ENCODE data around the gene MTUS2.

DNA sequence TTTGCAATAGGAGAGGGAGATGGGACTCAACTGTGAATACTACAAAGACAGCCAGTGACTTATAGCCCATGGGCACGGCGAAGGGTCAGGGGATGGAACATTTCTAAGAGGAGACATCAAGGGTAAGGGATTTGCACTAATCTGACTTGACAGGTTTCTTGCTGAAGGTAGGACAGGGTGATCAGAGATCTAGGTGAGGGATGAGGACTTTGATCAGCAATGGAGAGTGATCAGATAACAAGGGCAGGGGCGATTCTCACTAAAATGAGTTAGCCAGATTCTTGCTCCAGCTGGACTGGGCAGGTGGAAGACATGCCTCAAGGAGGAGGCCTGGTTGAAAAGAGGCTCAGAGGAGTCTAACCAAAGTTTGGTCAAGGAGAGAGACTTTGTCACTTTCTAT, 566.1 kb downstream of the MTUS2 start:
- TF ChIP-seq, protein P1, sequence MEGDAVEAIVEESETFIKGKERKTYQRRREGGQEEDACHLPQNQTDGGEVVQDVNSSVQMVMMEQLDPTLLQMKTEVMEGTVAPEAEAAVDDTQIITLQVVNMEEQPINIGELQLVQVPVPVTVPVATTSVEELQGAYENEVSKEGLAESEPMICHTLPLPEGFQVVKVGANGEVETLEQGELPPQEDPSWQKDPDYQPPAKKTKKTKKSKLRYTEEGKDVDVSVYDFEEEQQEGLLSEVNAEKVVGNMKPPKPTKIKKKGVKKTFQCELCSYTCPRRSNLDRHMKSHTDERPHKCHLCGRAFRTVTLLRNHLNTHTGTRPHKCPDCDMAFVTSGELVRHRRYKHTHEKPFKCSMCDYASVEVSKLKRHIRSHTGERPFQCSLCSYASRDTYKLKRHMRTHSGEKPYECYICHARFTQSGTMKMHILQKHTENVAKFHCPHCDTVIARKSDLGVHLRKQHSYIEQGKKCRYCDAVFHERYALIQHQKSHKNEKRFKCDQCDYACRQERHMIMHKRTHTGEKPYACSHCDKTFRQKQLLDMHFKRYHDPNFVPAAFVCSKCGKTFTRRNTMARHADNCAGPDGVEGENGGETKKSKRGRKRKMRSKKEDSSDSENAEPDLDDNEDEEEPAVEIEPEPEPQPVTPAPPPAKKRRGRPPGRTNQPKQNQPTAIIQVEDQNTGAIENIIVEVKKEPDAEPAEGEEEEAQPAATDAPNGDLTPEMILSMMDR (IDR thresholded peaks at IDR 0.05; ENCODE audit: poor library complexity, severe bottlenecking): no peak
- no peak for TF ChIP-seq EP300 (conservative IDR thresholded peaks at IDR 0.05; ENCODE audit: poor library complexity, severe bottlenecking)
- no peak for TF ChIP-seq POLR2AphosphoS5 (IDR thresholded peaks at IDR 0.05)
- TF ChIP-seq EZH2 (IDR thresholded peaks at IDR 0.05; ENCODE audit: borderline replicate concordance, insufficient read depth, low read length, poor library complexity, severe bottlenecking): no peak
- TF ChIP-seq TAF1 (IDR thresholded peaks at IDR 0.05; ENCODE audit: low read depth): no peak
- TF ChIP-seq, protein P2, sequence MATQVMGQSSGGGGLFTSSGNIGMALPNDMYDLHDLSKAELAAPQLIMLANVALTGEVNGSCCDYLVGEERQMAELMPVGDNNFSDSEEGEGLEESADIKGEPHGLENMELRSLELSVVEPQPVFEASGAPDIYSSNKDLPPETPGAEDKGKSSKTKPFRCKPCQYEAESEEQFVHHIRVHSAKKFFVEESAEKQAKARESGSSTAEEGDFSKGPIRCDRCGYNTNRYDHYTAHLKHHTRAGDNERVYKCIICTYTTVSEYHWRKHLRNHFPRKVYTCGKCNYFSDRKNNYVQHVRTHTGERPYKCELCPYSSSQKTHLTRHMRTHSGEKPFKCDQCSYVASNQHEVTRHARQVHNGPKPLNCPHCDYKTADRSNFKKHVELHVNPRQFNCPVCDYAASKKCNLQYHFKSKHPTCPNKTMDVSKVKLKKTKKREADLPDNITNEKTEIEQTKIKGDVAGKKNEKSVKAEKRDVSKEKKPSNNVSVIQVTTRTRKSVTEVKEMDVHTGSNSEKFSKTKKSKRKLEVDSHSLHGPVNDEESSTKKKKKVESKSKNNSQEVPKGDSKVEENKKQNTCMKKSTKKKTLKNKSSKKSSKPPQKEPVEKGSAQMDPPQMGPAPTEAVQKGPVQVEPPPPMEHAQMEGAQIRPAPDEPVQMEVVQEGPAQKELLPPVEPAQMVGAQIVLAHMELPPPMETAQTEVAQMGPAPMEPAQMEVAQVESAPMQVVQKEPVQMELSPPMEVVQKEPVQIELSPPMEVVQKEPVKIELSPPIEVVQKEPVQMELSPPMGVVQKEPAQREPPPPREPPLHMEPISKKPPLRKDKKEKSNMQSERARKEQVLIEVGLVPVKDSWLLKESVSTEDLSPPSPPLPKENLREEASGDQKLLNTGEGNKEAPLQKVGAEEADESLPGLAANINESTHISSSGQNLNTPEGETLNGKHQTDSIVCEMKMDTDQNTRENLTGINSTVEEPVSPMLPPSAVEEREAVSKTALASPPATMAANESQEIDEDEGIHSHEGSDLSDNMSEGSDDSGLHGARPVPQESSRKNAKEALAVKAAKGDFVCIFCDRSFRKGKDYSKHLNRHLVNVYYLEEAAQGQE (IDR thresholded peaks at IDR 0.05; ENCODE audit: borderline replicate concordance): no peak
- TF ChIP-seq MXI1 (conservative IDR thresholded peaks at IDR 0.05; ENCODE audit: poor library complexity, severe bottlenecking): no peak
- no peak for TF ChIP-seq SMC3 (conservative IDR thresholded peaks at IDR 0.05; ENCODE audit: poor library complexity)
- TF ChIP-seq RAD21 (conservative IDR thresholded peaks at IDR 0.05): no peak

Data from neural cell (in vitro differentiated cells).